Epithelial cell of prostate (primary cell): ENCODE data around the gene DPM1.
A peak's percentile ranks its signal among the peaks of the same experiment; 100 is the strongest.

Experiments used
- DNase-seq: peaks from one replicate; pipeline ENCODE4 v3.0.0-alpha.2; 2011; ENCODE audit warnings: low read depth, low spot score
- H3K27ac ChIP-seq: fragments of 450-650 bp; 2 replicates; pipeline ENCODE4 v1.5.1; 2017; ENCODE audit warnings: mild to moderate bottlenecking

The DPM1 gene

GRCh38 chr20:50957798-50958614 is at the start of gene DPM1:
Gene DPM1, minus strand, starts transcription at chr20:50958532. Its CDS starts 9 bp downstream, at chr20:50958523.
- peak within 1 kb of the TSS; percentile 75 for H3K27ac ChIP-seq
- DNase-seq: peak; percentile 50

- no peak overlapping the region for H3K27ac ChIP-seq
- DNase-seq: no peak
Measured at GRCh38 chr20:51005214-51005613, 46.9 kb upstream of the DPM1 start.

GRCh38 chr20:51004781-51005180 is 46.4 kb upstream of the DPM1 start:
- no peak for DNase-seq

GRCh38 chr20:51004305-51004727 is 46.0 kb upstream of the DPM1 start:
- no peak overlapping the region for H3K27ac ChIP-seq
- DNase-seq: no peak

More at GRCh38 chr20:51004781-51005180, 46.4 kb upstream of the DPM1 start:
- no peak overlapping the region for H3K27ac ChIP-seq

- no peak overlapping the region for H3K27ac ChIP-seq
- no peak for DNase-seq
Measured at GRCh38 chr20:51003753-51004152, 45.4 kb upstream of the DPM1 start.

- no peak overlapping the region for H3K27ac ChIP-seq
- DNase-seq: no peak
Measured at GRCh38 chr20:51002633-51003032, 44.3 kb upstream of the DPM1 start.

- H3K27ac ChIP-seq: no peak overlapping the region
- no peak for DNase-seq
Measured at GRCh38 chr20:51001430-51002265, 43.3 kb upstream of the DPM1 start.

GRCh38 chr20:50999355-50999754 is 41.0 kb upstream of the DPM1 start:
- no peak overlapping the region for H3K27ac ChIP-seq
- DNase-seq: no peak

GRCh38 chr20:50996901-50997865 is 38.9 kb upstream of the DPM1 start:
- H3K27ac ChIP-seq: no peak overlapping the region
- no peak for DNase-seq

GRCh38 chr20:50995506-50995905 is 37.2 kb upstream of the DPM1 start:
- no peak overlapping the region for H3K27ac ChIP-seq
- DNase-seq: no peak

GRCh38 chr20:50993876-50994275 is 35.5 kb upstream of the DPM1 start:
- no peak for DNase-seq
- H3K27ac ChIP-seq: no peak overlapping the region

- peak; percentile 52 for DNase-seq
- H3K27ac ChIP-seq: peak overlapping the region; percentile 79
Measured at GRCh38 chr20:50992733-50993457, 34.6 kb upstream of the DPM1 start.

GRCh38 chr20:50992336-50992732 is 34.0 kb upstream of the DPM1 start:
- DNase-seq: peak; percentile 37
- H3K27ac ChIP-seq: peak overlapping the region; percentile 79

GRCh38 chr20:50991076-50991475 is 32.7 kb upstream of the DPM1 start:
- peak overlapping the region; percentile 79 for H3K27ac ChIP-seq
- no peak for DNase-seq

- H3K27ac ChIP-seq: no peak overlapping the region
- DNase-seq: peak; percentile 27
Measured at GRCh38 chr20:50987493-50988210, 29.3 kb upstream of the DPM1 start.

GRCh38 chr20:50983321-50983720 is 25.0 kb upstream of the DPM1 start:
- DNase-seq: no peak
- no peak overlapping the region for H3K27ac ChIP-seq

- peak; percentile 72 for DNase-seq
- H3K27ac ChIP-seq: peak overlapping the region; percentile 29
Measured at GRCh38 chr20:50982363-50982762, 24.0 kb upstream of the DPM1 start.

- no peak for DNase-seq
- H3K27ac ChIP-seq: peak overlapping the region; percentile 29
Measured at GRCh38 chr20:50981714-50982048, 23.3 kb upstream of the DPM1 start.
